GM12892 (cell line): Measurements from ENCODE around the gene MACROD1.

Experiments used
- POLR2A ChIP-seq: IDR thresholded peaks from 2 replicates; pipeline ENCODE4 v1.6.1; 2011; ENCODE audit warnings: low read depth, low read length, control low read depth
- POLR2AphosphoS5 ChIP-seq: IDR thresholded peaks from 2 replicates; pipeline ENCODE4 v1.6.1; 2011; ENCODE audit warnings: low read depth, low read length, control low read depth

- no peak for TF ChIP-seq POLR2A
- TF ChIP-seq POLR2AphosphoS5: no peak
Measured at GRCh38 chr11:64007629-64008282, 158.2 kb downstream of the MACROD1 start.
